NCI-H1092 treated with DMSO at 0.1 percent for 48 hours (cell line): ENCODE results near the gene CLASP2.
"Not testable (repeated sequence)": the region's sequence is repeated elsewhere in the genome, so short reads cannot be mapped to it uniquely, and the experiment has no call there.

Experiments
- DNase-seq: peaks from one replicate; lab custom pipeline; 2025; lab: John Stamatoyannopoulos, UW

CLASP2 gene

DNA sequence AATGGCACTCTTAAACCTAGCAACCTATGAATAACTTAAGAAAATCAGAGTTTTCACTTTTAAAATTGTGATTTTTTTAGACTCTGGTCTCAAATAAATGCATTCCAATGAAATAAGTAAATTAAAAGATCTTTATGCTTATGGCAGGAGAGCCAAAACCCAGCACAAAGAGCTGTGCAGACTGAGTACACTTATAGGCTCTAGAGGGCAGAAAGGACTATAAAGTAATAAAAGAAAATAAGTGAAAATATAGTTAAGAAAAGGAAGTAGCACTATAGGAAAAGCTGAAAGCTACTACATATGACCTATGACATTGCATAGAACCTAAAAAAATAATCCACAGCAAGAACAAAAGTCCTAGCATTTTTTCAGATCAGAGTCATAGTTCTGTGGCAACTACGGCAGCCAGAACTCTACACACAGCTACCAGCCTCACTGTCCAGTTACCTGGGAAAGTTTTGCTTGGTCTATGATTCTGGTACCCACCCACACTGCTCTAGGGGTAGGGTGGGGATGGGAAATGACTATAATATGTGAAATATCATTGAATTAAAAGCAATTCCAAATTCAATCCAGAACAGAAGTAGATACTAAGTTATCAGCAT lies 30.5 kb downstream of the CLASP2 start:
- no peak for DNase-seq

DNA sequence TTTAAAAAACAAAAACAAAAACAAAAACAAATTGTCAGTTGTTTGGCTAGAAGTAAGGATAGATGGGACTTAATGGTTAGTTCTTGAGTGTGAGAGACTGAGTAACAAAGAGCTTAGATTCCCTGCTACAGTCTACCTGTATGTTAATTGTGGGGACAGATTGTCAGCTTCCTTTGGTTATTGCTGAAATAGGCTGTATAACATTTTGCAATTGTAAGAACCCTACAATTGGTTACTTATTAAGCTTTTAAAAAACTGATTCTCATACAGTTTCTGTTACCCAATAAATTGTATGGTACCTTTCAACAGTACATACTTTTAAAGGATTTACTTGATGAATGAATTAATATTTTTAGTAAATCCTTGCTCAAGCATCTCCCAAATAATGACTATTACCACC lies 35.3 kb downstream of the CLASP2 start:
- no peak for DNase-seq

DNA sequence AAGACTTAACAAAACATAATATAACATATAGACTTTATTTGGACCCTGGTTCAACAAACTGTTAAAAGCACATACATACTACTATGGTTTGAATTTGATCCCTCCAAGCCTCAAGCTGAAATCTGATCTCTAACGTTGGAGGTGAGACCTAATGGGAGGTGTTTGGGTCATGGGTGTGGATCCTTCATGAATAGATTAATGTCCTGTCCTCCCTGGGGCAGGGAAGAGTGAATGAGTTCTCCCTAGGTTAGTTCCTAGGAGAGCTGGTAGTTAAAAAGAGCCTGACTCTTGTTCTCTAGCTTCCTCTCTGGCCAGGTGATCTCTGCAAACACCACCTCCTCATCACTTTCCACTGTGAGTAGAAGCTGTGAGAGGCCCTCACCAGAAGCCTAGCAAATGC lies 36.4 kb downstream of the CLASP2 start:
- DNase-seq = no peak

DNA sequence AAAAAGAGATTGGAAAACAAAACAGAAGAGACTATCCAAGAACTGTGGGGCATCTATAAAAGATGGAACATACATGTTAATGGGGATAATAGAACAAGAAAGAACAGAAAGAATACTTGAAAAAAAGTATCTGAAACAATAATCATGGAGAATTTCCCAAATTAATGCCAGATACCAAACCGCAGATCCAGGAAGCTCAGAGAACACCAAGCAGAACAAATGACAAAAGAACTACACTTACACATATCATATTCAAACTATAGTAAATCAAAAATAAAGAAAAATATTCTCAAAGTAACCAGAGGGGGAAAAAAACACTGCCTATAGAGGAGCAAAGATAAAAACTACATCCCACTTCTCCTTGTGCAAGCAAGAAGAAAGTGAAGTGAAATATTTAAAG lies 40.0 kb downstream of the CLASP2 start:
- no peak for DNase-seq

DNA sequence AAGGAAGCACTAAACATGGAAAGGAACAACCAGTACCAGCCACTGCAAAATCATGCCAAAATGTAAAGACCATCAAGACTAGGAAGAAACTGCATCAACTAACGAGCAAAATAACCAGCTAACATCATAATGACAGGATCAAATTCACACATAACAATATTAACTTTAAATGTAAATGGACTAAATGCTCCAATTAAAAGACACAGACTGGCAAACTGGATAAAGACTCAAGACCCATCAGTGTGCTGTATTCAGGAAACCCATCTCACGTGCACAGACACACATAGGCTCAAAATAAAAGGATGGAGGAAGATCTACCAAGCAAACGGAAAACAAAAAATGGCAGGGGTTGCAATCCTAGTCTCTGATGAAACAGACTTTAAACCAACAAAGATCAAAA lies 44.6 kb downstream of the CLASP2 start:
- not testable (repeated sequence) for DNase-seq

DNA sequence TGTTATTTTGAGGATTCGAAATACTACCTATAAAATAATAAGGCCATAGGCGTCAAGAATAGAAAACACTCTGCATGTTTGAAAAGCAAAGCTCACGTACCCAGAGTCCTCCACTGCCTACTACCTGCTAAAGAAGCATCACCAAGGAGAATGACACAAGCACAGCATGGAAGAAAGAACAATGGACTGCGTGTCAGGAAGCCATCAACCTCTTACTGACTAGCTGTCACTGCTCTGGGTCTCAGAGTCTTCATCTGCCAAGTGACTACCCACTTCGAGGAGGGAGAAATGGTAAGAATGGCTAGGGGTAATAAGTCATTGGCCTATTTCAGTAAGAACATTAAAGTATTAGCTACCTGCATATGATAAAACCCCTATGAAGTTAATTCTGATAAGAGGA lies 49.4 kb downstream of the CLASP2 start:
- DNase-seq = no peak

DNA sequence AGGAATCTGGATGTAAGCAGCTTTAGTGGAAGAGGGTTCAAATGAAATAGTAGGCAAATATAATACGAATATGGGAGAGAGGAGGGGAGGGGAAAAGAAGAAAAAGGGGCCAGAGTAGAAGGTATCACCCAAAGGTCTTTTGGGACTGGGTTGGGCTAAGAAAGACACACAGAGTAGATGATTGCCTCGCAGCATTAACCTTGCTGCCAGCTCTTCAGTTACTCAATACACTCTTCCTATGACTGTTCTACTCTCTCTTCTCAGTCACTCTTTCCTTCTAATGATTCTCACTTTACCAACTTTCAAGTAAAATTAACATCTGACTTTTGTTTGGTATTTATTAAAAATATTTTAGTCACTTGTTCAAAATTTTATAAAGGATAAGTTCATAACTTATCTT lies 52.8 kb downstream of the CLASP2 start:
- DNase-seq = no peak

DNA sequence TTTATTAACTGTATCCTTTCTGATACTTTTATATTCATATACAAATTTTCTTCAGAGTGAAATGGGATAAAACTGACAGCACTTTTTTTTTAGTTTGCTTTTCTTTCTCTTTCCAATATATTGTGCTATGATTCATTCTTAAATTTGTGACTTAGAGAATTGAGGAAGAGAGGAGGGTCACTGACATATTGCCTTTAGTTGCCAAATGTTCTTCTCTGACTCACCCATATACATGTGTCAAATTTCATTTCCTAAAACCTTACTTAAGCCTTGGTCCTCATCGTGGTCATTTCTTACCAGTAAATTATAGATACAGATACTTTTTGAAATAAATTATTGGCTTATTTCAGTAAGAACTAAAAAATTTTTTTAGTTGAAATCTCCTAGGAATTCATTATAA lies 53.9 kb downstream of the CLASP2 start:
- no peak for DNase-seq

DNA sequence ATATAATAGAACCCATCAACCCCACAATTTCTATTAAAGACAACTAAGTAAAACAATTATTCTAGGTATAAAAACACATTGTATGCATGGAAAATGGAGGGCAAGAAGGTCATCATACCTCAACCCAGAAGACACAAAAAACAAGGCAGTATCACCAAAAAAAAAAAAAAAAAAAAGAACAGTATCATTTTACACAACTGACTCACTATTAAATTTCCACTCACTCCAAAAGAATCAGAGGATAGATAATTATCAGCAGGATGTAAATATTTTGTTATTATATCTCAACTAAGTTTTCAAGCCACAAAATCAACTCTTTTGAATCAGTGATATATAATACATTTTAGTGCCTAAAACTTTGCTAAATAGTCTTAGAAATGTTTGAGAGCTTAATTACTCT lies 55.0 kb downstream of the CLASP2 start:
- no peak for DNase-seq

DNA sequence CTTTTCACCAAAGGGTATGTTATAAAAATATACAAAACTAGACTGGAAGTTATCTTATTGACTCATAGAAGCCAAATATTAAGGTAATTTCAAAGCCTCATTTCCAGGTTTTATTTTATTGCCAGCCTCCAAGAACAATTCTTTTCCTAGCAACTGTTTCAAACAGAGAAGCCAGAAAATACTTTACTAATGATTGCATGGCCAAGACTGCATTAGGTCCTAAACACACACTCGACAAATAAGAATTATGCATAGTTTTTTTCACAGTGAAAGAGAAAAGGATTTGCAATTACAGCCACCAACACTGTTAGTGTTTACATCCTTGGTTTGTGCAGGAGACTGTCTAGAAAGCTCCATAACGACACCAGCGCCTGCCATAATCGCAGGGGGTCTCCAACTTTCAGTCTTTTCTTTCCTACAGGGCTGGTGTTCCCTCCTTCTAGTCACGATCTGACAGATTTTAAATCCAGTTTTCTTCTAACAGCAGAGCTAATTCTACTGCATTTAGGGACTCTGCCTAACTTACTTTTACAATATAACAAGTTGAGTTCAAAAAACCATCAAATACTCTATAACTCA lies 58.1 kb downstream of the CLASP2 start:
- no peak for DNase-seq

DNA sequence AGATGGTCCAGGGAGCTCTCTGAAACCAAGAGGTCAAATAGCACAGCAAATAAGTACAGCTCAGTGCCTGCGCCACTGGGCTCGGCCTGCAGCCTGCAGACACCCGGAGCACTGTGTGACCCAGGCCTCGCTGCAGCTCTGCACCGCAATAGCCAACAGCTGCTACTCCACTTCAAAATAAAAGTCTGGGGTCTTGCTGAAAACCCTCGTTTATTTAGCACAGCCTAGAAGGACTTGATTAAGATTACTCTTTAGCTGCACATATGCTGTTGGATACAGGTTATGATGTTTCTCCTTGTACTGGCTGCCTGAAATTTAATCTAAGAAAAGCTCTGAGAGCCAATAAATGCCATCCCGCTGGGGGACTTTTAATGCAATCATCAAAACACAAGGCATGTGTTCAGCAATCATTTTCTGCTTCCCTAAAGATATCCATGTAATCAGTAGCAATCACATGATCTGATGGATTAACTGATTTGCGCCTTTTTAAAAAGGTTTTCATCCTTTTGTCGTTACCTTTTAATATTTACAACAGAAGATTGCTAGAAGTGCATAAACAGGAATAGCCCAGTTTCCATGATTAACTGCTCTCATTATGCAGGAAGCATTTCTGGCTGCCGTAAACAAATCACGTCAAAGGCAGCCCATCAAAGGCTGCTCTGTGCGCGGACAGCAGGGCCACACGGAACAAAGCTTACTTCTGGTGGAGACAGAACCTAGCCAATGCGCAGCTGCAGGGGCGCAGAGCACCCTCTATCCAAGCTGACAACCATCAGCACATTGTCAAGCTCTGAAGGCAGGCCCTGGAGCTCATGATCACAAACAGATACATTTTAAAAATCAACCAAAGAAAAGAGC lies 58.8 kb downstream of the CLASP2 start:
- DNase-seq = peak; percentile 85

DNA sequence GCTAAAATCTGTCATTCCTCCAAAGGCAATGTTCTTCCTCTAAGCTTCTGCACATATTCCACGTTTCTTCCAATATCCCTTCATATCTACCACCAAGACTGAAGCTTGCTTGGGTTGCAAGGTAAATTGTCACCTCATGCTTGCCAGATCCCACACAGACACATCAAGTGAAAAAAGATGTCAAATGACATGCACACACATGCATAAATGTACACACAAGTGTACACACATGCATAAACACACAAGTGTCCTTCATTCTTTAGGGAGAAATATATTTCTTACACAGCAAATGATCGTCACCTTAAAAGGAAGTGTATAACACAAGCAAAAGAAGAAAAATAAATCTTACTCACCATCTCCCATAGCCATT lies 59.4 kb downstream of the CLASP2 start:
- no peak for DNase-seq

DNA sequence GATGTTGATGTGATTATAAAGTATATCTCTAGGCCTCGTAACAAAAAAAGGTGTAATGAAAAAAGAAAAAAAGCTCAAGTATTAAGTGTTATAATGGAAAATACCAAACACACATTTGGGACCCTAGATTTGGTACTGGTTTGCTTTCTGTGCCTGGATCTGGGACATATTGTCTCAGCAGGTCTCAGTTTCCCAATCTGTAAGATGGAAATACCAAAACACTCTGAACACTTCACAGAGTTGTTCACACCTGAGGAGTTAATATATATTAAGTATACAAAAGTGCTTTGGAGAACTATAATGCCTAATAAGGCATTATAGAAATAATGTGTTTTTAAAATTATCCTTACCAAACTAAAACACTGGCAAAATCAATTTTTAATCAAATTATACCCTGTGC lies 60.0 kb downstream of the CLASP2 start:
- no peak for DNase-seq

DNA sequence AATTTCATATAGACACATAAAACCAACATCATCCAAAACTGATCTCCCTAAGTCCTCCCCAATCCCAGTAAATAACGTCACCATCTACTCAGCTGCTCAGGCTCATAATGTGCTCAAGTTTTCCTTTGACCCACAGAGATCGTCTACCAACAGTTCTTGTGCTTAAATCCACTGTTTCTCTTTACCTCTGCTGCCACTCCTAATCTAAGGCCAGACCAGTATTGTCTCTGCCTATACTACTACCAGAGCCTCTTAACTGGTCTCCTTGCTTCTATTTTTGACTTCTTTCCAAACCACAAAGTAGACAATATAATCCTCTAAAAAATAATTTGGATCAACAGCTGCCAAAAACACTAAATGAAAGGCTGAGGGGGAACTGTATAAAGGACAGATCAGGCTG lies 65.3 kb downstream of the CLASP2 start:
- DNase-seq = no peak

DNA sequence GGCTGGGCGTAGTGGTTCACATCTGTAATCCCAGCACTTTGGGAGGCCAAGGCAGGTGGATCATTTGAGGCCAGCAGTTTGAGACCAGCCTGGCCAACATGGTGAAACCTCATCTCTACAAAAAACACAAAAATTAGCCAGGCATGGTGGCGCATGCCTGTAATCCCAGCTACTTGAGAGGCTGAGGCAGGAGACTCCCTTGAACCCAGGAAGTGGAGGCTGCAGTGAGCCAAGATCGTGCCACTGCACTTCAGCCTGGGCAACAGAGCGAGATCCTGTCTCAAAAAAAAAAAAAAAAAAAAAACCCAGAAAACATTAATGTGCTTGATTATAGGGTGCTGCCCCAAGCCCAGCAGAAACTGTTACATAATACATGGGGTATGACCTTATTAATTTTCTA lies 67.0 kb downstream of the CLASP2 start:
- not testable (repeated sequence) for DNase-seq

DNA sequence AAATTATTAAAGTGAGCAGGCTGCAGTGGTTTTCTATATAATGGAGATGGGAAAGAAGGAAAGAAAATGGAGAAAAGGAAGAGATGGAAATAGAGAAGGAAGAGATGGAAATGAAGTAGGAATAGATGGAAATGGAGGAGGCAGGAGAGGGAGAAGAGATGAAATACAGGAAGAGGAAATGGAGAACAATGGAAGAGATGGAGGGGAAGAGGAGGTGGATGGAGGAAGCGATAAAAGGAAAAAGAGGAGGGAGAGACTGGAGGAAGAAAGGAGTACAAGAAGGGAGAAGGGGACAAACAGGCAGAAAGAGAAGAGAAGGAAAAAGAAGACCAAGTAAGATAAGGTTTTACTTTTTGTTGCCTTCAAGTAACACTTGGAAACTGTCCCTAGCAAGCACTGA lies 67.6 kb downstream of the CLASP2 start:
- DNase-seq = no peak

DNA sequence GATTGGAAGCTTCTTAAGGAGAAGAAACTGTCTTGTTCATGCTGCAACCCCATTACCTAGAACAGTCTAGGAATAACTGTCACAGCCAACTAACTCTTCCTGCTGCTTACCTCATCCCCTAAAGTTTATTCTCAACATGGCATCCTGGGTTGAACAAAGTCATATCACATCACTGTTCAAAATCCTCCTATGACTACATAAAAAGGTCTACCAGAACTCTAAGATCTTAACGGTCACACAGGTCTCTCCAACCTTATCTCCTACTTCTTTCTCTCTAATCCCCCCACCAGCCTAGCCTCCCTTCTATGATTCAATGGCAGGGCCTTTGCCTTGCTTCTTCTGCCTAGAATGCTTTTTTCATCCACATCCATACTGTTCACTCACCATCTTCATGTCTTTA lies 69.3 kb downstream of the CLASP2 start:
- DNase-seq = no peak

DNA sequence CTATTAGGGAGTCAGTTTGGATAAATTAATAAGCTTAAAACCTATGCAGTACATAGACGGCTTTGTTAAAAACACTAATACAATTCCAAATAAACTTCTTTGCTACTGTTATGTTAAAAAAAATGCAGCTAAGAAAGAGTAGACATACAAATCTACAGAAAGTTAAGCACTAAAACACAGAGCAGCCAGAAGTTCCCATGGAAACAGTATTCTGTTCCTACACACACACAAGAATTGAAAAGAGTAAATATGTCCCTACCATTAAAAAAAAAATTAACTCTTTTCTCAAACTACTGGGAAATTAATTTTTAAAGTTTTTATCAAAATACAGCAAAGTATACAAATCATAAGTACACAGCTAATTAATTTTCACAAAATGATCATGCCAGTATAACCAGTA lies 71.6 kb downstream of the CLASP2 start:
- DNase-seq = no peak

DNA sequence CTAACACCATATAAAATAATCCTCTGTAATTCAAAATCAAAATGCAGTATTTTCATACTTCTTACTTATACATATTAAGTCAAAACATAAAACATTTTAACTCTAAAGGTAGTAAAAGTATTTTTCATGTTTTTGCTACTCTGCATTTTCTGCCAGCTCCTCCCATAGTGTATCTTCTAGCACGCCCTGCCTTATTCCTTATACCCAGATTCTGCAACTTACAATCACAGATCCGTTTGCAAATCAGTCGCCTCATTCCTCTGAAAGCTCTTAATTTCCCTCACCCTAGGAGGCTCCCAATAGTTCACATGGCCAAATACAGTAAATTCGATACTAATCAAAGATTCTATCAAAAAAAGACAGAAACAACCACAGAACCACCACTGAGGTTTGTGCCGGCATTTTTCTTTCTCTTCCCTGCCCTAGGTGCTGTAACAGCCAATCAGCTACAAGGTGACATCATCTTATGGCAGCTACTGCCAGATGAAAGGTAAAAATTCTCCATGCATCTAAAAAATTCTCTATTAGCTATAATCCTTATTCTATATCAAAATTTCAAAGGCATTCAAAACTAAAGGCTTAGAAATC lies 72.9 kb downstream of the CLASP2 start:
- DNase-seq = peak; percentile 32

DNA sequence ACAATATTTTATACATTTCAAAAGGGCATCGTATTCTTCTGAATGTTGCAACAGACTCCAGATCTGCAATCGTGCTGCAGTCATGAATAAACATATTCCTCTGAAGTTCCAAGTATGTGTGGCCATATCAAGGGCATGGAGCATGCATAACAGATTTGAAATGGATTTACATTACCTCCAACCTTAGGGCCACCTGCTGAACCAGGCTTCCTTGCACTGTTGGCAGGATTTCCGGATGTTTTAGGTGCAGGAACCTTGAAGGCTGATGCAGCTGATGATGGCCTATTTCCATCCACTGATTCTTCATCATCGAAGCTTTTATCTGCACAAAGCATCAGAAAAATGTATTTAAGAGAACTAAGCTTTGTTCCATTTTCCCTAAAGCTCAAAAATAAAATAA lies 73.5 kb downstream of the CLASP2 start:
- no peak for DNase-seq

DNA sequence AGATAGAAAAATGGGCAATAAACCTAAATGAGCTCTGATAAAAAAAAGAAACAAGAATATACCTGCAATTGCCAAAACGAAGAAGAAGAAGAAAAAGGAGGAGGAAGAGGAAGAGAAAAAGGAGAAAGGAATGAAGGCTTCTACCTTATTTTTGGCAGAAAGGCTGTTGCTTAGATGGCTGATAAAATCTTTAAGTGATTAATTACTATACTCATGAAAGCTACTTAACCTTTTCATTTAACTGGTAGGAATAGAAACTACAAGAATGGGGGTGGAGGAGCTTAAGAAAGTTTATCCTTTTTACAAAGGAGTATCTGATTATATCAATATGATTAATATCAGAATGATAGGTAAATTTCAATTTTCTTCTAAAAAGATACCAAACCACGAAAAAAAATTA lies 75.2 kb downstream of the CLASP2 start:
- DNase-seq = no peak

DNA sequence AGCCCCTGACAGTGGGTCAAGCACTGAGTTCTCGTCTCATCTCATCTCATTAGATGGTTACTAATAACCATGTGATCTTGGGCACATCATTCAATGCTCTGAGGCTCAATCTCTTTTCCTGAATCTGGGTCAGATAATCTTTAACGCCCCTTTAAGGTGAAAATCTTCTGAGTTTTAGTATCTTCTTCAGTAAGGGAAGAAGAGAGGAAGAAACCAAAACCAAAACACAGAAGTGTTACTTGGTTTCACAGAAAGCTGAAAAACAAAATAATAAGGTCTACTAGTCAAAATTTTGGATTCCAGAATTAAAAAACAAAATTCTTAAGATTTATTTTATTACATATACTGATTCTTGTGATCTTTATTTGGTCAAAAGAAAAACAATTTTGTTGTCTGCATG lies 78.2 kb downstream of the CLASP2 start:
- DNase-seq = no peak

DNA sequence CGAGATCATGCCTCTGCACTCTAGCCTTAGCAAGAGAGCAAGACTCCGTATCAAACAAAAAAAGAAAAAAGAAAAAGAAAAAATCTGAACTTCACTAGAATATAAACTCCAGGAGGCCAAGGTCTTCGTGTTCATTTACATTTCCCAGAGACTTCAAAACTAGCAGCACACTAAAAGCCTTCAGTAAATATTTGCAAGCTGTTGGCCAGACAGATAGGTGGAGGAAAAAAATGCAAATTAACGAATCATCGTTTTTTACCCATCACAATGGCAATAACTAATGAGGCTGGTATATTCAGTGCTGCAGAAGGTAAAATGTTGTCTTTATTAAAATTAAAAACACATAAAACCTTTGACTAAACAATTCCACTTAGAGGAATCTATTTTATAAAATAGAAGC lies 80.6 kb downstream of the CLASP2 start:
- no peak for DNase-seq
